Uterus (tissue), 2 donors: ENCODE data around the gene AHDC1.

Experiments used
- CTCF ChIP-seq, 4 experiments: fragments of 200-600 bp in 2 of 4; fragments of 450-650 bp in 2 of 4; sonication (generic) in 2 of 4; IDR thresholded peaks; one replicate each; pipeline ENCODE4 v1.5.1; 2016 to 2019; ENCODE audit warnings: antibody characterized with exemption in 4 of 4, mild to moderate bottlenecking in 2 of 4, moderate library complexity in 1 of 4
- POLR2A ChIP-seq, 2 donors: fragments of 450-650 bp; IDR thresholded peaks; one replicate each; pipeline ENCODE4 v1.6.1; 2016; ENCODE audit warnings: antibody characterized with exemption in 2 of 2, mild to moderate bottlenecking in 1 of 2, moderate library complexity in 1 of 2

- TF ChIP-seq POLR2A (IDR thresholded peaks at IDR 0.05) (no peak), CTCF (IDR thresholded peaks at IDR 0.05) (no peak)
Measured at GRCh38 chr1:27646676-27647075, 42.7 kb upstream of the AHDC1 start.
